A549 (cell line): ENCODE data around the gene SLC12A8. TPM values are rescaled to one million over a fixed set of nuclear protein-coding genes. Genes with fewer than 3 reads are reported as not detected.

Experiments used
- ATAC-seq, 2 experiments: fragments of 200-7000 bp in 1 of 2; fragments of >200 bp in 1 of 2; cut with Nextera tagmentation in 1 of 2; cut with Tn5 transposase in 1 of 2; 3 replicates each; pipeline versions ENCODE4 v1.8.0 to v1.9.1; 2018 to 2020; ENCODE audit warnings: mild to moderate bottlenecking in 1 of 2, moderate library complexity in 1 of 2
- CTCF ChIA-PET: fragments of 300-600 bp; sonication (Branson Sonifier 250); formaldehyde crosslinking; extraction: SDS; loops from one replicate; lab custom pipeline; 2021; ENCODE audit warnings: antibody characterized with exemption, inconsistent platforms; lab: Yijun Ruan, JAX
- POLR2A ChIA-PET: fragments of 350-600 bp; formaldehyde crosslinking; extraction: SDS; loops from one replicate; lab custom pipeline; 2021; ENCODE audit warnings: antibody characterized with exemption, inconsistent platforms; lab: Yijun Ruan, JAX
- DNase-seq, 2 experiments: peaks; one replicate each; pipeline versions ENCODE4 v3.0.0 to v3.0.0-alpha.2; 2011 to 2016; ENCODE audit warnings: low read depth in 1 of 2, low spot score in 1 of 2
- FAIRE-seq: peaks from 2 replicates; lab custom pipeline; 2011; peaks lifted over from hg19 to GRCh38; lab: Jason Lieb, UNC
- H3K27ac ChIP-seq, 2 experiments: fragments of >200 bp; sonication (Bioruptor Twin); formaldehyde crosslinking; 3 replicates each; pipeline ENCODE4 v1.5.1; 2016 to 2017
- H3K4me1 ChIP-seq: fragments of >200 bp; sonication (Bioruptor Twin); formaldehyde crosslinking; 3 replicates; pipeline ENCODE4 v1.6.1; 2016
- H3K4me2 ChIP-seq: fragments of >200 bp; sonication (Bioruptor Twin); formaldehyde crosslinking; 3 replicates; pipeline ENCODE4 v1.6.1; 2016
- H3K4me3 ChIP-seq: fragments of >200 bp; sonication (Bioruptor Twin); formaldehyde crosslinking; 3 replicates; pipeline ENCODE4 v1.5.1; 2016
- H3K9me3 ChIP-seq: fragments of >200 bp; sonication (Bioruptor Twin); formaldehyde crosslinking; 3 replicates; pipeline ENCODE4 v1.6.1; 2016
- CBX2 ChIP-seq: fragments of 200-600 bp; sonication (generic); IDR thresholded peaks from 2 replicates; pipeline ENCODE4 v1.6.1; 2016; ENCODE audit warnings: low read depth, mild to moderate bottlenecking, borderline replicate concordance
- CEBPB ChIP-seq, 2 experiments: fragments of >200 bp in 1 of 2; sonication (Bioruptor Twin) in 1 of 2; formaldehyde crosslinking in 1 of 2; IDR thresholded peaks; 2 replicates each; pipeline ENCODE4 v1.6.1; 2012 to 2016
- CHD2 ChIP-seq: fragments of 150-350 bp; IDR thresholded peaks from 2 replicates; pipeline ENCODE4 v1.6.1; 2014; ENCODE audit warnings: low read length; ENCODE audit not compliant: partially characterized antibody
- EHF ChIP-seq: fragments of 250-450 bp; sonication (Bioruptor Pico); IDR thresholded peaks from 2 replicates; pipeline ENCODE4 v1.5.0; 2020; ENCODE audit warnings: mild to moderate bottlenecking
- EP300 ChIP-seq, 2 experiments: fragments of >200 bp; sonication (Bioruptor Twin); formaldehyde crosslinking; IDR thresholded peaks; 2 replicates in 1 of 2; 3 replicates in 1 of 2; pipeline ENCODE4 v1.6.1; 2016 to 2017
- ESRRA ChIP-seq: fragments of 150-350 bp; IDR thresholded peaks from 2 replicates; pipeline ENCODE4 v1.6.1; 2014; ENCODE audit warnings: mild to moderate bottlenecking, low read length, borderline replicate concordance
- FOSB ChIP-seq: fragments of 250-450 bp; sonication (Bioruptor Pico); IDR thresholded peaks from 2 replicates; pipeline ENCODE4 v1.5.0; 2020; ENCODE audit warnings: mild to moderate bottlenecking, moderate library complexity
- HOXB5 ChIP-seq: fragments of 250-450 bp; sonication (Bioruptor Pico); IDR thresholded peaks from 2 replicates; pipeline ENCODE4 v1.5.0; 2020; ENCODE audit warnings: mild to moderate bottlenecking, moderate library complexity
- MYC ChIP-seq: IDR thresholded peaks from 2 replicates; pipeline ENCODE4 v1.6.1; 2012; ENCODE audit warnings: mild to moderate bottlenecking, inconsistent platforms, low read length, improper control_type of control experiment, borderline replicate concordance
- POLR2A ChIP-seq: IDR thresholded peaks from 2 replicates; pipeline ENCODE4 v1.6.1; 2012; ENCODE audit warnings: mild to moderate bottlenecking, low read length
- POLR2AphosphoS2 ChIP-seq: conservative IDR thresholded peaks from 2 replicates; pipeline ENCODE4 v1.6.1; 2012; ENCODE audit warnings: low read length, improper control_type of control experiment, inconsistent platforms
- RCOR1 ChIP-seq: fragments of 150-350 bp; IDR thresholded peaks from 2 replicates; pipeline ENCODE4 v1.6.1; 2014; ENCODE audit warnings: antibody characterized with exemption, low read length, low read depth
- RNF2 ChIP-seq: fragments of 200-600 bp; sonication (generic); IDR thresholded peaks from 2 replicates; pipeline ENCODE4 v1.6.1; 2016; ENCODE audit warnings: low read depth, mild to moderate bottlenecking, antibody characterized with exemption, moderate library complexity, borderline replicate concordance
- ZC3H11A ChIP-seq: fragments of 450-650 bp; IDR thresholded peaks from 2 replicates; pipeline ENCODE4 v1.6.1; 2014; ENCODE audit warnings: antibody characterized with exemption, mild to moderate bottlenecking
- ZFP36 ChIP-seq: fragments of 450-650 bp; IDR thresholded peaks from 2 replicates; pipeline ENCODE4 v1.6.1; 2014; ENCODE audit warnings: borderline replicate concordance; ENCODE audit not compliant: partially characterized antibody
- ZNF302 ChIP-seq: fragments of 250-450 bp; sonication (Bioruptor Pico); IDR thresholded peaks from 2 replicates; pipeline ENCODE4 v1.9.0; 2021; ENCODE audit warnings: inconsistent platforms, mild to moderate bottlenecking, moderate library complexity
- WGBS: methylation state at CpG from one replicate; pipeline ENCODE4 v1.1.6; 2017; ENCODE audit errors: missing lambda C conversion rate; 5-methylcytosine and 5-hydroxymethylcytosine counted together
- polyA plus RNA-seq, 4 experiments: library from polyadenylated mRNA; depleted of rRNA in 3 of 4; stranded (reverse); fragments of >200 nt; fragmentation: RNase III in 1 of 4; extraction: RNeasy Plus Mini Kit Qiagen cat#74134 plus additional on column Dnase treatment in 1 of 4; gene quantifications; 2 replicates in 3 of 4; 3 replicates in 1 of 4; pipeline ENCODE4 v1.2.3, GENCODE V29; 2011 to 2017
- TF ChIP-seq, protein P1 (sequence below): fragments of 200-600 bp; sonication (generic); IDR thresholded peaks from 2 replicates; pipeline ENCODE4 v1.6.1; 2016; ENCODE audit warnings: antibody characterized with exemption, mild to moderate bottlenecking, moderate library complexity
- TF ChIP-seq, protein P2 (sequence below): IDR thresholded peaks from 2 replicates; pipeline ENCODE4 v1.6.1; 2012
- TF ChIP-seq, protein P3 (sequence below): fragments of 250-450 bp; sonication (Bioruptor Pico); IDR thresholded peaks from 2 replicates; pipeline ENCODE4 v1.5.0; 2021; ENCODE audit warnings: mild to moderate bottlenecking, moderate library complexity, borderline replicate concordance
- TF ChIP-seq, protein P4 (sequence below): fragments of 250-450 bp; sonication (Bioruptor Pico); IDR thresholded peaks from 2 replicates; pipeline ENCODE4 v1.5.0; 2020; ENCODE audit warnings: low read depth, mild to moderate bottlenecking, moderate library complexity
- TF ChIP-seq, protein P5 (sequence below): fragments of >200 bp; sonication (Bioruptor Twin); formaldehyde crosslinking; IDR thresholded peaks from 3 replicates; pipeline ENCODE4 v1.5.1; 2016

SLC12A8 gene
- polyA plus RNA-seq, 2 of the 4 experiments (the other 2 are of a cell fraction) = 1.1 to 4.2 TPM

DNA sequence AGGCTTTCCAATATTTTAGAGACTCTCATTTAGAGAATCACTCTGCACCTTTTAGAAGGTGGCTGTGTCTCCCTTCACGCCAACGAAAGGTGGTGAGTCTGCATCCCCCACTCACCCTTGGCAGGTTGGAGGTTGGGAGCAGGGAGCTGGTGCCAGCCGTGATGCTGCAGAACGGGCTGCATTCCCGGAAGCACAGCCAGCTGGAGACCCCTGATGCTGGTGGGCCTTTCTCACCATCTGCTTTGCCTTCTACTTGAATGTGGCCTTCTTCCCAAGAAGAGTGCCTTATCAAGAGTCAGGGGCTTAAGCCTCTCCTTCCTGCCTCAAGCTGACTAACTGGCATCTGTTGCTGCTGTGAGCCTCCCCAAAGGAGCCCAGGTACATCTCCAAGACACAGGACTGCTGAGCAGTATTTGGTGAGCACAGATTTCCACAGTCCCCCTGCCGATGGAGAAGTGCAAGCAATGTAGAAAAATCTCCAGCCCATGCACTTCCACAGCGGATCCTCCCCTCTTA is 139.1 kb downstream of the SLC12A8 start (continued):
- TF ChIP-seq, protein P1, sequence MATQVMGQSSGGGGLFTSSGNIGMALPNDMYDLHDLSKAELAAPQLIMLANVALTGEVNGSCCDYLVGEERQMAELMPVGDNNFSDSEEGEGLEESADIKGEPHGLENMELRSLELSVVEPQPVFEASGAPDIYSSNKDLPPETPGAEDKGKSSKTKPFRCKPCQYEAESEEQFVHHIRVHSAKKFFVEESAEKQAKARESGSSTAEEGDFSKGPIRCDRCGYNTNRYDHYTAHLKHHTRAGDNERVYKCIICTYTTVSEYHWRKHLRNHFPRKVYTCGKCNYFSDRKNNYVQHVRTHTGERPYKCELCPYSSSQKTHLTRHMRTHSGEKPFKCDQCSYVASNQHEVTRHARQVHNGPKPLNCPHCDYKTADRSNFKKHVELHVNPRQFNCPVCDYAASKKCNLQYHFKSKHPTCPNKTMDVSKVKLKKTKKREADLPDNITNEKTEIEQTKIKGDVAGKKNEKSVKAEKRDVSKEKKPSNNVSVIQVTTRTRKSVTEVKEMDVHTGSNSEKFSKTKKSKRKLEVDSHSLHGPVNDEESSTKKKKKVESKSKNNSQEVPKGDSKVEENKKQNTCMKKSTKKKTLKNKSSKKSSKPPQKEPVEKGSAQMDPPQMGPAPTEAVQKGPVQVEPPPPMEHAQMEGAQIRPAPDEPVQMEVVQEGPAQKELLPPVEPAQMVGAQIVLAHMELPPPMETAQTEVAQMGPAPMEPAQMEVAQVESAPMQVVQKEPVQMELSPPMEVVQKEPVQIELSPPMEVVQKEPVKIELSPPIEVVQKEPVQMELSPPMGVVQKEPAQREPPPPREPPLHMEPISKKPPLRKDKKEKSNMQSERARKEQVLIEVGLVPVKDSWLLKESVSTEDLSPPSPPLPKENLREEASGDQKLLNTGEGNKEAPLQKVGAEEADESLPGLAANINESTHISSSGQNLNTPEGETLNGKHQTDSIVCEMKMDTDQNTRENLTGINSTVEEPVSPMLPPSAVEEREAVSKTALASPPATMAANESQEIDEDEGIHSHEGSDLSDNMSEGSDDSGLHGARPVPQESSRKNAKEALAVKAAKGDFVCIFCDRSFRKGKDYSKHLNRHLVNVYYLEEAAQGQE = no peak
- no peak for TF ChIP-seq FOSB
- TF ChIP-seq HOXB5 = no peak

DNA sequence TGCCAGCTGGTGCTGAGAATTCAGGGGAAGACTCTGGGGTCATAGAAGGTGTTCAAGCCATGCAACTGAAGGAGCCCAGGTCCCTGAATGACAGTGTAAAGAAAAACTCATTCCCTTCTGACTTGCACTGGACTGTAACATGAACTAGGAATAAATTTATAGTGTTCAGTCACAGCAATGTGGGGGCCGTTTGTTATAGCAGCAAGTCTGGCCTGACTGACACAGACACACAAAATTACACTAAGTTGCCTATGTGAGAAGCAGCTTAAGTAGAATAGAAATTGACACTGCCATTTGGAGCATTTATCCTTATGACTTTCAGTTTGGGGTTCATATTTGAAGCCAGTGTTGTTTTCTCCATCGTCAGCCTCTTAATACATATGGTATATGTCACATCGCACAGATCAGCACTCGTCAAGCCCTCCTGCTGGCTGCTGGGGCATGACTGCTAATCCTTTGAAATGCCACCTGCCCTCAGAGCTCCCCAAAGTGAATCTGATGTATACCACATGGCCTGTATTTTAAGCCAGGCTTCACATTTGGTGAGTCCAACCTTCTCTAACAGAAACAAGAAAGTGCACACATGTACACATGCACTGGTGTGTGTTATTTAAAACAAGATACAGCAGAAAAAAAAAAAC is 139.7 kb downstream of the SLC12A8 start:
- FAIRE-seq (no peak), DNase-seq (no peak), ATAC-seq (no peak)
- no peaks in the 10 kb centered on the region for H3K4me1 ChIP-seq
- H3K9me3 ChIP-seq = no peaks in the 10 kb centered on the region
- TF ChIP-seq MYC (no peak), POLR2A (no peak), RNF2 (no peak), ZNF302 (no peak), ZC3H11A (no peak), CHD2 (no peak), RCOR1 (no peak), EP300 (IDR thresholded peaks at IDR 0.05) (no peak)
- TF ChIP-seq, protein P2, sequence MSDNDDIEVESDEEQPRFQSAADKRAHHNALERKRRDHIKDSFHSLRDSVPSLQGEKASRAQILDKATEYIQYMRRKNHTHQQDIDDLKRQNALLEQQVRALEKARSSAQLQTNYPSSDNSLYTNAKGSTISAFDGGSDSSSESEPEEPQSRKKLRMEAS = no peak
- TF ChIP-seq, protein P3, sequence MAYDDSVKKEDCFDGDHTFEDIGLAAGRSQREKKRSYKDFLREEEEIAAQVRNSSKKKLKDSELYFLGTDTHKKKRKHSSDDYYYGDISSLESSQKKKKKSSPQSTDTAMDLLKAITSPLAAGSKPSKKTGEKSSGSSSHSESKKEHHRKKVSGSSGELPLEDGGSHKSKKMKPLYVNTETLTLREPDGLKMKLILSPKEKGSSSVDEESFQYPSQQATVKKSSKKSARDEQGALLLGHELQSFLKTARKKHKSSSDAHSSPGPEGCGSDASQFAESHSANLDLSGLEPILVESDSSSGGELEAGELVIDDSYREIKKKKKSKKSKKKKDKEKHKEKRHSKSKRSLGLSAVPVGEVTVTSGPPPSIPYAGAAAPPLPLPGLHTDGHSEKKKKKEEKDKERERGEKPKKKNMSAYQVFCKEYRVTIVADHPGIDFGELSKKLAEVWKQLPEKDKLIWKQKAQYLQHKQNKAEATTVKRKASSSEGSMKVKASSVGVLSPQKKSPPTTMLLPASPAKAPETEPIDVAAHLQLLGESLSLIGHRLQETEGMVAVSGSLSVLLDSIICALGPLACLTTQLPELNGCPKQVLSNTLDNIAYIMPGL (CRISPR knock-in tag) = no peak
- TF ChIP-seq, protein P4, sequence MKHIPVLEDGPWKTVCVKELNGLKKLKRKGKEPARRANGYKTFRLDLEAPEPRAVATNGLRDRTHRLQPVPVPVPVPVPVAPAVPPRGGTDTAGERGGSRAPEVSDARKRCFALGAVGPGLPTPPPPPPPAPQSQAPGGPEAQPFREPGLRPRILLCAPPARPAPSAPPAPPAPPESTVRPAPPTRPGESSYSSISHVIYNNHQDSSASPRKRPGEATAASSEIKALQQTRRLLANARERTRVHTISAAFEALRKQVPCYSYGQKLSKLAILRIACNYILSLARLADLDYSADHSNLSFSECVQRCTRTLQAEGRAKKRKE (CRISPR knock-in tag) = no peak
- H3K4me3 ChIP-seq = no peak overlapping the region
- ChIA-PET POLR2A (no interaction called here), CTCF (interaction anchor here (1.0 kb wide), 1 partner anchor 8 kb away, joined by 3 read pairs; no protein-coding TSS in a partner anchor)
- no peak overlapping the region for H3K27ac ChIP-seq
- 85% methylated on average over 4 of the region's 4 CpGs for WGBS
- H3K4me2 ChIP-seq = no peak overlapping the region

DNA sequence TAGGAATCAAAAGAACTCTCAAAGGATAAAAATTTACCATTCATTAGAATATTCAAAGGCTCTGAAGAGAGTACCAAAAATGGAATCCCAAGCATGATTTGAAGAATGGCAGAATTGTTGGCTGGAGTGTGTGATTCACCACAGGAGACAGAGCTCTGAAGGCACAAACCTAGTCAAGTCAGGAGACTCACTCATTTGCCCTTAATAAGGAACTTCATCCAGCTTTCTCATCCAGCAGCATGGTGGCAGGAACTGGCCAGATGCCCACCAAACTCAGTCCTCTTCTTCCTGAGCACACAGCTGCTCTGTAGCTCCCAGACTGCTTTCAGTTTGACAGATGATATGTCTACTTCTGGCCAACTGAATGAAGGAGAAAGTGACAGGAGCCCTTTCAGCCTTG is 140.2 kb downstream of the SLC12A8 start:
- H3K27ac ChIP-seq = no peak overlapping the region
- no peak for DNase-seq
- ATAC-seq = no peak
- FAIRE-seq = no peak
- no peak overlapping the region for H3K4me2 ChIP-seq
- CTCF ChIA-PET = interaction anchor here (1.0 kb wide), 1 partner anchor 9 kb away, joined by 3 read pairs; no protein-coding TSS in a partner anchor
- H3K4me3 ChIP-seq = no peak overlapping the region
- H3K4me1 ChIP-seq = 0 out of 3 replicates have a peak, but pooled peaks cover 2% of the 10 kb centered on the region
- H3K9me3 ChIP-seq = no peaks in the 10 kb centered on the region
- POLR2A ChIA-PET = no interaction called here
- TF ChIP-seq FOSB (no peak), MYC (no peak), ZFP36 (no peak), CEBPB (IDR thresholded peaks at IDR 0.05) (no peak), CBX2 (no peak), POLR2AphosphoS2 (no peak), EHF (CRISPR knock-in tag) (no peak), ESRRA (no peak)
- TF ChIP-seq, protein P5, sequence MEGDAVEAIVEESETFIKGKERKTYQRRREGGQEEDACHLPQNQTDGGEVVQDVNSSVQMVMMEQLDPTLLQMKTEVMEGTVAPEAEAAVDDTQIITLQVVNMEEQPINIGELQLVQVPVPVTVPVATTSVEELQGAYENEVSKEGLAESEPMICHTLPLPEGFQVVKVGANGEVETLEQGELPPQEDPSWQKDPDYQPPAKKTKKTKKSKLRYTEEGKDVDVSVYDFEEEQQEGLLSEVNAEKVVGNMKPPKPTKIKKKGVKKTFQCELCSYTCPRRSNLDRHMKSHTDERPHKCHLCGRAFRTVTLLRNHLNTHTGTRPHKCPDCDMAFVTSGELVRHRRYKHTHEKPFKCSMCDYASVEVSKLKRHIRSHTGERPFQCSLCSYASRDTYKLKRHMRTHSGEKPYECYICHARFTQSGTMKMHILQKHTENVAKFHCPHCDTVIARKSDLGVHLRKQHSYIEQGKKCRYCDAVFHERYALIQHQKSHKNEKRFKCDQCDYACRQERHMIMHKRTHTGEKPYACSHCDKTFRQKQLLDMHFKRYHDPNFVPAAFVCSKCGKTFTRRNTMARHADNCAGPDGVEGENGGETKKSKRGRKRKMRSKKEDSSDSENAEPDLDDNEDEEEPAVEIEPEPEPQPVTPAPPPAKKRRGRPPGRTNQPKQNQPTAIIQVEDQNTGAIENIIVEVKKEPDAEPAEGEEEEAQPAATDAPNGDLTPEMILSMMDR = no peak
- TF ChIP-seq, protein P4 (CRISPR knock-in tag) = no peak
- TF ChIP-seq, protein P3 (CRISPR knock-in tag) = no peak
- TF ChIP-seq, protein P2 = no peak
